K562 (cell line): ENCODE measurements around the gene LIMS1. TPM values are rescaled to one million over a fixed set of nuclear protein-coding genes. Genes with fewer than 3 reads are reported as not detected.
A peak's percentile ranks its signal among the peaks of the same experiment; 100 is the strongest.

Source experiments
- ATAC-seq: fragments of 200-7000 bp; cut with Tn5 transposase; 3 replicates; pipeline ENCODE4 v1.9.1; 2020; ENCODE audit warnings: moderate library complexity
- BruUV-seq: library from RNA; stranded (reverse); fragments of 400-500 nt; replicated peaks from 2 replicates; lab custom pipeline; 2021; lab: Mats Ljungman, UMichigan
- CTCF ChIA-PET: fragments of 300-600 bp; formaldehyde crosslinking; extraction: SDS; loops from one replicate; lab custom pipeline; 2021; ENCODE audit warnings: low intra/inter-chr PET ratio; lab: Yijun Ruan, JAX
- POLR2A ChIA-PET: fragments of 300-600, 350-650 bp; sonication (Branson Sonifier 250); formaldehyde crosslinking; extraction: SDS; loops from one replicate; lab custom pipeline; 2021; ENCODE audit warnings: antibody characterized with exemption, inconsistent platforms; lab: Yijun Ruan, JAX
- DNase-seq, 4 experiments: peaks; one replicate each; pipeline versions ENCODE4 v3.0.0 to v3.0.0-alpha.2; 2011 to 2018; ENCODE audit warnings: low spot score in 3 of 4, mixed read lengths in 3 of 4; ENCODE audit errors: extremely low read depth in 1 of 4
- FAIRE-seq: peaks from 2 replicates; lab custom pipeline; 2011; peaks lifted over from hg19 to GRCh38; lab: Jason Lieb, UNC
- H2AFZ ChIP-seq: 2 replicates; pipeline ENCODE4 v1.6.0; 2011; ENCODE audit warnings: low read depth, low read length, control low read depth, inconsistent platforms
- H3K27ac ChIP-seq: fragments of 200-600 bp; 3 replicates; pipeline ENCODE4 v1.8.0; 2011; ENCODE audit warnings: low read depth, mild to moderate bottlenecking, control low read depth, inconsistent platforms, low read length, moderate library complexity, mixed read lengths; ENCODE audit errors: extremely low read depth
- H3K27me3 ChIP-seq, 2 experiments: fragments of 300-600 bp in 1 of 2; 2 replicates in 1 of 2; 3 replicates in 1 of 2; pipeline versions ENCODE4 v1.6.0 to v1.8.0; 2011; ENCODE audit warnings: inconsistent platforms in 2 of 2, low read length in 2 of 2, mild to moderate bottlenecking in 1 of 2, mixed read lengths in 1 of 2, moderate library complexity in 1 of 2; ENCODE audit not compliant: control insufficient read depth in 2 of 2, insufficient read depth in 2 of 2
- H3K36me3 ChIP-seq: fragments of 300-600 bp; 3 replicates; pipeline ENCODE4 v1.8.0; 2011; ENCODE audit warnings: mild to moderate bottlenecking, low read length, inconsistent platforms; ENCODE audit not compliant: control insufficient read depth, insufficient read depth
- H3K4me1 ChIP-seq, 2 experiments: fragments of 200-600 bp in 1 of 2; replicated peaks in 1 of 2; 2 replicates in 1 of 2; 3 replicates in 1 of 2; pipeline versions ENCODE4 v1.5.1 to v1.8.0; 2011; ENCODE audit warnings: inconsistent platforms in 2 of 2, low read length in 2 of 2, mild to moderate bottlenecking in 1 of 2, mixed read lengths in 1 of 2, moderate library complexity in 1 of 2; ENCODE audit not compliant: control insufficient read depth in 2 of 2, insufficient read depth in 2 of 2
- H3K4me2 ChIP-seq: 2 replicates; pipeline ENCODE4 v1.6.1; 2011; ENCODE audit warnings: low read length, control low read depth, inconsistent platforms, mixed read lengths; ENCODE audit not compliant: insufficient read depth
- H3K4me3 ChIP-seq: fragments of 200-600 bp; sonication (generic), shearing (Covaris generic); 2 replicates; pipeline ENCODE4 v1.5.1; 2016; ENCODE audit warnings: control low read depth, inconsistent platforms
- H3K79me2 ChIP-seq: fragments of 200-600 bp; 3 replicates; pipeline ENCODE4 v1.8.0; 2011; ENCODE audit warnings: low read length, inconsistent platforms; ENCODE audit not compliant: control insufficient read depth, insufficient read depth
- H3K9ac ChIP-seq, 2 experiments: 2 replicates each; pipeline versions ENCODE4 v1.6.0 to v1.6.1; 2011; ENCODE audit warnings: low read depth in 2 of 2, low read length in 2 of 2, control low read depth in 1 of 2, inconsistent platforms in 1 of 2, mild to moderate bottlenecking in 1 of 2, mixed read lengths in 1 of 2; ENCODE audit not compliant: insufficient read depth in 1 of 2
- H3K9me1 ChIP-seq: one replicate; pipeline ENCODE4 v1.6.0; 2011; ENCODE audit warnings: inconsistent platforms, mild to moderate bottlenecking, low read length, moderate library complexity; ENCODE audit not compliant: control insufficient read depth, insufficient read depth
- H3K9me3 ChIP-seq: replicated peaks from 2 replicates; pipeline ENCODE4 v1.5.1; 2011; ENCODE audit warnings: low read depth, low read length, inconsistent platforms; ENCODE audit not compliant: control insufficient read depth, insufficient read depth
- H4K20me1 ChIP-seq: replicated peaks from 2 replicates; pipeline ENCODE4 v1.6.1; 2011; ENCODE audit warnings: low read length, inconsistent platforms, mixed read lengths; ENCODE audit not compliant: control insufficient read depth, insufficient read depth
- CBFA2T3 ChIP-seq: fragments of 450-650 bp; IDR thresholded peaks from 2 replicates; pipeline ENCODE4 v1.6.1; 2017
- CCNT2 ChIP-seq: IDR thresholded peaks from 2 replicates; pipeline ENCODE4 v1.6.1; 2011; ENCODE audit warnings: borderline replicate concordance, low read depth, mild to moderate bottlenecking, moderate library complexity, mixed read lengths, low read length; ENCODE audit not compliant: insufficient read length; ENCODE audit errors: extremely low read depth
- DNMT1 ChIP-seq: fragments of 450-650 bp; IDR thresholded peaks from 2 replicates; pipeline ENCODE4 v1.6.1; 2016; ENCODE audit warnings: antibody characterized with exemption, mild to moderate bottlenecking
- GABPB2 ChIP-seq: fragments of 250-450 bp; sonication (Bioruptor Pico); conservative IDR thresholded peaks from 2 replicates; pipeline ENCODE4 v1.5.1; 2021; ENCODE audit warnings: mild to moderate bottlenecking
- HDAC6 ChIP-seq: IDR thresholded peaks from 2 replicates; pipeline ENCODE4 v1.6.1; 2012; ENCODE audit warnings: low read depth, mild to moderate bottlenecking, control low read depth, inconsistent platforms, low read length, moderate library complexity
- MEF2D ChIP-seq: conservative IDR thresholded peaks from 2 replicates; pipeline ENCODE4 v1.6.1; 2016; ENCODE audit warnings: low read depth, missing genetic modification characterization, missing compliant biosample characterization
- NCOA4 ChIP-seq: fragments of 450-650 bp; IDR thresholded peaks from 2 replicates; pipeline ENCODE4 v1.6.1; 2018; ENCODE audit warnings: mild to moderate bottlenecking; ENCODE audit not compliant: partially characterized antibody
- PHF21A ChIP-seq: fragments of 450-650 bp; IDR thresholded peaks from 2 replicates; pipeline ENCODE4 v1.6.1; 2017; ENCODE audit warnings: low read depth, borderline replicate concordance
- POLR2A ChIP-seq: fragments of 450-650 bp; conservative IDR thresholded peaks from 2 replicates; pipeline ENCODE4 v1.6.1; 2016
- POLR2G ChIP-seq: fragments of 200-400 bp; formaldehyde crosslinking; IDR thresholded peaks from 2 replicates; pipeline ENCODE4 v1.6.1; 2017; ENCODE audit warnings: low read depth, mild to moderate bottlenecking, antibody characterized with exemption, low read length, moderate library complexity
- ZBTB17 ChIP-seq: fragments of 450-650 bp; formaldehyde crosslinking; IDR thresholded peaks from 2 replicates; pipeline ENCODE4 v1.4.0; 2020; ENCODE audit warnings: mild to moderate bottlenecking
- ZKSCAN3 ChIP-seq: fragments of 250-450 bp; sonication (Bioruptor Pico); IDR thresholded peaks from 2 replicates; pipeline ENCODE4 v1.4.0; 2020
- WGBS: fragments of 100-300 bp; shearing (Covaris generic); methylation state at CpG from one replicate; pipeline ENCODE4 v1.1.6; 2016; ENCODE audit warnings: low coverage, mixed read lengths; ENCODE audit not compliant: insufficient coverage; ENCODE audit errors: missing lambda C conversion rate; 5-methylcytosine and 5-hydroxymethylcytosine counted together
- in situ Hi-C: fragments of 300-500 bp; cut with MboI; formaldehyde crosslinking; loops from 4 replicates; pipeline ENCODE4 v1.15.0; 2018; ENCODE audit warnings: inconsistent platforms, mixed read lengths
- intact Hi-C: fragments of 100-400 bp; cut with micrococcal nuclease; formaldehyde crosslinking; loops from 2 replicates; pipeline ENCODE4 v1.14.2; 2022
- polyA plus RNA-seq, 8 experiments: library from polyadenylated mRNA; depleted of rRNA in 4 of 8; stranded (reverse) in 5 of 8; unstranded in 3 of 8; fragments of >200 nt; fragmentation: Nextera tagmentation in 2 of 8; fragmentation: Illumina TruSeq in 1 of 8; extraction: Ambion mirVana in 2 of 8; extraction: Trizol in 1 of 8; gene quantifications; 2 replicates each; pipeline versions ENCODE4 v1.2.1 to v1.2.3, GENCODE V29; 2011 to 2014; ENCODE audit warnings: inconsistent platforms in 1 of 8, missing spikeins in 1 of 8
- total RNA-seq, 7 experiments: library from RNA; depleted of rRNA in 6 of 7; stranded (reverse); fragments of >200 nt in 6 of 7; fragmentation: Illumina TruSeq in 2 of 7; extraction: Trizol in 2 of 7; gene quantifications; 2 replicates each; pipeline versions ENCODE4 v1.2.1 to v1.2.3, GENCODE V29; 2011 to 2021; ENCODE audit warnings: low replicate concordance in 1 of 7
- TF ChIP-seq, protein P1 (sequence below), 2 experiments: IDR thresholded peaks in 1 of 2; conservative IDR thresholded peaks in 1 of 2; 2 replicates each; pipeline ENCODE4 v1.6.1; 2016; ENCODE audit warnings: low read depth in 2 of 2, mild to moderate bottlenecking in 1 of 2, missing compliant biosample characterization in 1 of 2, missing genetic modification characterization in 1 of 2, moderate library complexity in 1 of 2
- TF ChIP-seq, protein P2 (sequence below): fragments of 450-650 bp; IDR thresholded peaks from 2 replicates; pipeline ENCODE4 v1.6.1; 2014; ENCODE audit warnings: low read depth, mild to moderate bottlenecking, moderate library complexity, borderline replicate concordance

Gene LIMS1
- total and polyA plus RNA-seq, 9 of the 15 experiments (the other 6 are each of a cell fraction or from before 2014, with no cell fraction given): 52.8 to 134 (median 81.0) TPM

DNA sequence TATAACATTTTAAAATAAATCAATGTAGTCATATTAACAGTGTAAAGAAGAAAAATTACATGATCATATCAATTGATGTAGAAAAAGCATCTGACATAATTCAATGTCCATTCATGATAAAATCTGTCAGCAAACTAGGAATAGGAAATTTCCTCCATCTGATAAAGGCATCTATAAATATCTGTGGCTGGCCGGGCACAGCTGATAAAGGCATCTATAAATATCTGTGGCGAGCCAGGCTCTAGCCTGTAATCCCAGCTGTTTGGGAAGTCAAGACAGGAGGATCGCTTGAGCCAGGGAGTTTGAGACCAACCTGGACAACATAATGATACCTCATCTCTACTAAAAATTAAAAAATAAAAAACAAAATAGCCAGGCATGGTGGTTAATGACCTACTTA is 166.9 kb downstream of the LIMS1 start (continued):
- TF ChIP-seq, protein P1, sequence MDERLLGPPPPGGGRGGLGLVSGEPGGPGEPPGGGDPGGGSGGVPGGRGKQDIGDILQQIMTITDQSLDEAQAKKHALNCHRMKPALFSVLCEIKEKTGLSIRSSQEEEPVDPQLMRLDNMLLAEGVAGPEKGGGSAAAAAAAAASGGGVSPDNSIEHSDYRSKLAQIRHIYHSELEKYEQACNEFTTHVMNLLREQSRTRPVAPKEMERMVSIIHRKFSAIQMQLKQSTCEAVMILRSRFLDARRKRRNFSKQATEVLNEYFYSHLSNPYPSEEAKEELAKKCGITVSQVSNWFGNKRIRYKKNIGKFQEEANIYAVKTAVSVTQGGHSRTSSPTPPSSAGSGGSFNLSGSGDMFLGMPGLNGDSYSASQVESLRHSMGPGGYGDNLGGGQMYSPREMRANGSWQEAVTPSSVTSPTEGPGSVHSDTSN (CRISPR knock-in tag; IDR thresholded peaks at IDR 0.05; ENCODE audit: low read depth): no peak
- TF ChIP-seq, protein P1 (tag; conservative IDR thresholded peaks at IDR 0.05; ENCODE audit: low read depth): 0 out of 2 replicates have a peak, but pooled peaks have one; percentile 12
- TF ChIP-seq MEF2D (tag) (peak; percentile 98), PHF21A (no peak), ZKSCAN3 (CRISPR knock-in tag) (no peak), NCOA4 (no peak), CBFA2T3 (peak; percentile 55)

DNA sequence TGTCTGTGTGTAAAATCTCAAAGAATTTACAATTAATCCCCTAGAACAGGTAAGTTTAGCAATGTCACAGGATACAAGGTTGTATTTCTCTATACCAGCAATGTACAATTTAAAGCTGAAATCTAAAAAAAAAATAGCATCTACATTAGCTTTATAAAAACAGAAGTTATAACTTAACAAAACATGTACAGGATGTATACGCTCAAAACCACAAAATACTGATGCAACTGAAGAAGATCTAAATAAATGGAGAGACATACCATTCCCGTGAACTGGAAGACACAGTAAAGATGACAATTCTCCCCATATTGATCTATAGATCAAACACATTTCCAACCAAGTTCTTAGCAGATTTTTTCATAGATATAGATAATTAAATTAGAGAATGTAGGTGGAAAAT is 167.5 kb downstream of the LIMS1 start:
- CTCF ChIA-PET: no interaction called here
- POLR2A ChIA-PET: interaction anchor here (1.4 kb wide), 1 partner anchor 17 kb away, joined by 7 read pairs; the partner anchor contains the start of gene RANBP2
- H3K4me1 ChIP-seq: no peaks in the 10 kb centered on the region; a peak in 1 of 5 replicates
- no peak overlapping the region for H3K4me3 ChIP-seq
- no peaks in the 10 kb centered on the region for H3K79me2 ChIP-seq
- no TSS peak for BruUV-seq
- H3K36me3 ChIP-seq: no peaks in the 10 kb centered on the region
- no peak overlapping the region for H2AFZ ChIP-seq
- H3K27ac ChIP-seq: no peak overlapping the region
- TF ChIP-seq, protein P2, sequence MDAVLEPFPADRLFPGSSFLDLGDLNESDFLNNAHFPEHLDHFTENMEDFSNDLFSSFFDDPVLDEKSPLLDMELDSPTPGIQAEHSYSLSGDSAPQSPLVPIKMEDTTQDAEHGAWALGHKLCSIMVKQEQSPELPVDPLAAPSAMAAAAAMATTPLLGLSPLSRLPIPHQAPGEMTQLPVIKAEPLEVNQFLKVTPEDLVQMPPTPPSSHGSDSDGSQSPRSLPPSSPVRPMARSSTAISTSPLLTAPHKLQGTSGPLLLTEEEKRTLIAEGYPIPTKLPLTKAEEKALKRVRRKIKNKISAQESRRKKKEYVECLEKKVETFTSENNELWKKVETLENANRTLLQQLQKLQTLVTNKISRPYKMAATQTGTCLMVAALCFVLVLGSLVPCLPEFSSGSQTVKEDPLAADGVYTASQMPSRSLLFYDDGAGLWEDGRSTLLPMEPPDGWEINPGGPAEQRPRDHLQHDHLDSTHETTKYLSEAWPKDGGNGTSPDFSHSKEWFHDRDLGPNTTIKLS: no peak
- TF ChIP-seq ZBTB17 (CRISPR knock-in tag) (no peak), GABPB2 (CRISPR knock-in tag) (no peak), POLR2G (no peak), DNMT1 (no peak), POLR2A (no peak), HDAC6 (no peak), CCNT2 (no peak)
- no peaks in the 10 kb centered on the region for H3K27me3 ChIP-seq
- no peaks in the 10 kb centered on the region for H4K20me1 ChIP-seq
- DNase-seq (no peak), ATAC-seq (no peak), FAIRE-seq (no peak)
- 58% methylated on average over 2 of the region's 2 CpGs for WGBS
- H3K9me3 ChIP-seq: no peaks in the 10 kb centered on the region
- H3K9ac ChIP-seq: no peak overlapping the region
- H3K4me2 ChIP-seq: no peak overlapping the region
- H3K9me1 ChIP-seq: no peaks in the 10 kb centered on the region
- in situ Hi-C loops (no loop called here), intact Hi-C loops (no loop called here)
